GM12878 (cell line): ENCODE results near the gene MEI1. TPM values are rescaled to one million over a fixed set of nuclear protein-coding genes. Genes with fewer than 3 reads are reported as not detected.

Experiments used
- CUX1 ChIP-seq: IDR thresholded peaks from 2 replicates; pipeline ENCODE4 v1.6.1; 2012; ENCODE audit warnings: improper control_type of control experiment, low read depth, low read length; ENCODE audit not compliant: insufficient replicate concordance
- SMARCA5 ChIP-seq: fragments of 450-650 bp; IDR thresholded peaks from 2 replicates; pipeline ENCODE4 v1.6.1; 2017; ENCODE audit warnings: mild to moderate bottlenecking
- ZBTB4 ChIP-seq: fragments of 450-650 bp; formaldehyde crosslinking; IDR thresholded peaks from 2 replicates; pipeline ENCODE4 v1.4.0; 2022; ENCODE audit warnings: mild to moderate bottlenecking, moderate library complexity
- ZBTB40 ChIP-seq: fragments of 450-650 bp; IDR thresholded peaks from 2 replicates; pipeline ENCODE4 v1.6.1; 2016; ENCODE audit warnings: mild to moderate bottlenecking, moderate library complexity, borderline replicate concordance
- polyA plus RNA-seq, 11 experiments: library from polyadenylated mRNA; depleted of rRNA in 4 of 11; unstranded in 6 of 11; stranded (reverse) in 5 of 11; fragments of >200 nt; fragmentation: Nextera tagmentation in 4 of 11; fragmentation: Illumina TruSeq in 1 of 11; extraction: Ambion mirVana in 4 of 11; extraction: Trizol in 1 of 11; gene quantifications; 1 replicate in 1 of 11; 2 replicates in 10 of 11; pipeline versions ENCODE4 v1.2.1 to v1.2.3, GENCODE V29; 2011 to 2016; ENCODE audit warnings: inconsistent platforms in 2 of 11, missing spikeins in 2 of 11, low read depth in 1 of 11
- total RNA-seq, 4 experiments: library from RNA; depleted of rRNA in 3 of 4; stranded (reverse); fragments of >200 nt in 3 of 4; fragmentation: Illumina TruSeq in 1 of 4; extraction: Trizol in 1 of 4; gene quantifications; 2 replicates each; pipeline versions ENCODE4 v1.2.1 to v1.2.3, GENCODE V29; 2013 to 2021

Gene MEI1
- total and polyA plus RNA-seq, 10 of the 15 experiments (the other 5 are each of a cell fraction or from before 2014, with no cell fraction given), result 27.9 to 48.9 (median 35.8) TPM

- TF ChIP-seq SMARCA5 (0 out of 2 replicates have a peak, but pooled peaks have one; percentile 24), ZBTB4 (CRISPR knock-in tag) (no peak), CUX1 (no peak), ZBTB40 (peak; percentile 48; the same call in 1 of the 2 replicates)
These were observed 132.7 kb downstream of the MEI1 start (continued) for GRCh38 chr22:41831828-41832552.
